Dermis blood vessel endothelial cell (primary cell): ENCODE results near the gene REEP3. TPM values are rescaled to one million over a fixed set of nuclear protein-coding genes. Genes with fewer than 3 reads are reported as not detected.
"Not testable (repeated sequence)": the region's sequence is repeated elsewhere in the genome, so short reads cannot be mapped to it uniquely, and the experiment has no call there.

Source experiments
- DNase-seq: peaks from one replicate; pipeline ENCODE4 v3.0.0; 2010
- total RNA-seq: library from RNA; depleted of rRNA; stranded (reverse); fragments of >200 nt; gene quantifications from 2 replicates; pipeline ENCODE4 v1.2.3, GENCODE V29; 2014

REEP3 gene
- 57.4 and 67.6 TPM in 2 replicates for total RNA-seq

DNA sequence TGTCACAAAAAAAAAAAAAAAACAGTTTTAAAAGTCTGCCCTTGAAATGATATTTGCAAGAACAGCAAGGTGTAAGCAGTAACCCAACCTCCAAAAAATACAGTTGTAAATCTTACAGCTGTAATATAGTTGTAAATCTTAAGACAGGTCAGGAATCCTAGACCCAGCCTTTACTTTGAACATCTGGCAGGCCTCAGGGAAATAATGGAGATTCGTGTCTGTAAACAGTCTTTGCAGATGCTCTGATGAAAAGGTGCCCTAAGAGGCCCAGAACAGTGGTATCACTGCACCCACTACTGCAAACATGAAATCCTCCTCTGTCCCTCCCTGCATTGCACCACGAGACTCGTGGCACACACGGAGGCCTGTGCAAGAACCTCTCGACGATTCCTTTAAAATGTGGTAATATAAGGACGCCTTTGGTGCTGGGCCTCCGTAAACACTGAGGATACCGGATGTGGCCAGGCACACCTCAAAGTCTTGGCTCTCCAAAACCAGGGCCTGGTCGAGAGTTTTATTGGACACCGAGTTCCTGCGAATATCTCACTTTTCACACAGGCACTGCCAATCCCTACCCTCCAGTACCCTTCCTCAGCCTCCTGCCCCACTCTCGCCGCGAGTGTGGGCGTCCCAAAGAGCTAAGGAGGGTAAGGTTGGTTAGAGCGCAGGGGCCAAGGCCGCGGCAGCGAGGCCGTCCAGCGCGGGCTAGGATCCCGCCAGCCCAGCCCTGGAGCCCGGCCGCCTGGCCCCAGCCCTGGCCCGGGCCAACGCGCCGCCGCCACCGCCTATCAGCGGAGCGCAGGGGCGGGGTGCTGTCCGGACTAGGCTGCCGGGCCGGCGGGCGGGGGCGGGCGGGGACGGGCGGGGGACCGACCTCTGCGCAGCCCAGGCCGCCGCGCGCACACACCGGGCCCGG is at the start of gene REEP3:
TSS of gene REEP3 (plus strand) at position 902 of the 916 bp plus-strand sequence. CDS start 145 bp downstream, outside the sequence.
- DNase-seq = peak; percentile 76

DNA sequence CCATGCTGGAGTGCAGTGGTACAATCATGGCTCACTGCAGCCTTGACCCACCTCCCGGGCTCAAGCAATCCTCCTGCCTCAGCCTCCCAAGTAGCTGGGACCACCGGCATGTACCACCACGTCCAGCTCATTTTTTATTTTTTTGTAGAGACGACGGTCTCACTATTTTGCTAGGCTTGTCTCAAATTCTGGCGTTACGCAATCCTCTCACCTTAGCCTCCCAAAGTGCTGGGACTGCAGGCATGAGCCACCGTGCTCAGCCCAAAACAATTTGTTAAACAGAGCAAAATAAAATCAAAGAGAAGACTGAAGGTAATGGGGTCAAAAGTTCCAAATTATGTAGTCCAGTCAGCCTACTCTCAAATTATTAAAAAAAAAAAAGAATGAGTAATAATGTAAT is 46.7 kb upstream of the REEP3 start:
- no peak for DNase-seq

DNA sequence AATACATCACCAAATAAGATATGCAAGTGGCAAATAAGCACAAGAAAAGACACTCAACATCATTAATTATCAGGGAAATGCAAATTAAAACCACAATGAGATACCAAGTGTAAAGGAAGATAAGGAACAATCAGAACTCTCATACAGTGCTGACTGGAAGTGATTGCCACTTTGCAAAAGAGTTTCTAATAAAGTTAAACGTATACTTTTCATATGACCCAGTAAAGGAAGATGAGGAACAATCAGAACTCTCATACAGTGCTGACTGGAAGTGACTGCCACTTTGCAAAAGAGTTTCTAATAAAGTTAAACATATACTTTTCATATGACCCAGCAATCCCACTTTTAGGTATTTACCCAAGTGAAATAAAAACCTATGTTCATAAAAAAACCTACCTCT is 43.3 kb upstream of the REEP3 start:
- no peak for DNase-seq

- no peak for DNase-seq
Measured at GRCh38 chr10:63478564-63478963, 42.6 kb upstream of the REEP3 start.

DNA sequence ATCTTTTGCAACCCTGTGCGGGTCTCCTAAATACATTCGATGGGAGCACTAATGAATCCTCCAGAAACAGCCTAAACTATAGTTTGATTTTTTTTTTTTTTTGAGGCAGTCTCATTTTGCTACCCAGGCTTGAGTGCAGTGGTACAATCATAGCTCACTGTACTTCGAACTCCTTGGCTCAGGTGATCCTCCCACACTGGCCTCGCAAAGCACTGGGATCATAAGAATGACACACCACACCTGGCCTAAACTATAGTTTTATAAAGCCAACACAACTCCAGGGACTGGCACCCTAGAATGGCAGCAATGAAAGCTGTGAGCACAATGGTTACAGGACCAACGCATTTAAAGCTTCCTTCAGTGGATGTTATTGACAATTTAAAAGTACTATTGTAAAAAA is 41.0 kb upstream of the REEP3 start:
- DNase-seq = no peak

DNA sequence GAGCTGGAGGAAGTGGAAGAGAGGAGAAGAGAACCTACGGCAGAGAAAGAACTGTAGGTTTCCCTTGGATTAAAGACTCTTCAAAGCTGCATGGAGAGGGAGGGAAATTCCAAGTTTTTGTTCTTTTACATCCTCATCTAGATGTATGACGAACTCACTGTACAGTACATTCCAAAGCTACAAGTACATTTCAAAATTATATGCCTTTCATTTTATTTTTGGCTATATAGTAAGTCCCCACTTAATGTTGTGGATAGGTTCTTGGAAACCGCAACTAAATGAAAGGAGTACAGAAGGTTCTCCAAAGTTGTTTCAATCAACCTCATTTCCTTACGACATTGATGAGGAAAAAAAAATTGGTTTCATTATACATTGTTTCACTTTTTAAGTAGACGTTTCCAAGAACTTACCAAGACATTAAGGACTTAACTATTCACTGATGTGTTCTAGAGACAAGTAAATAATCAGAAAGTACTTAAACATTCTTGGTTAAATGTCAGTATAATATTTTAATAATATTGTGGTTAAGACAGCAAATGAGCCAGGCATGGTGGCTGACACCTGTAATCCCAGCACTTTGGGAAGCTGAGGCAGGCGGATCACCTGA is 39.3 kb upstream of the REEP3 start:
- DNase-seq = peak; percentile 9

GRCh38 chr10:63483983-63484382 is 37.2 kb upstream of the REEP3 start:
- DNase-seq = no peak

GRCh38 chr10:63487990-63488389 is 33.2 kb upstream of the REEP3 start:
- no peak for DNase-seq

GRCh38 chr10:63489838-63490237 is 31.4 kb upstream of the REEP3 start:
- DNase-seq = no peak

- DNase-seq = peak; percentile 17
Measured at GRCh38 chr10:63491588-63492316, 29.4 kb upstream of the REEP3 start.

GRCh38 chr10:63492317-63492690 is 28.9 kb upstream of the REEP3 start:
- DNase-seq = not testable (repeated sequence)

- no peak for DNase-seq
Measured at GRCh38 chr10:63493004-63493403, 28.2 kb upstream of the REEP3 start.

GRCh38 chr10:63494951-63495350 is 26.2 kb upstream of the REEP3 start:
- no peak for DNase-seq

DNA sequence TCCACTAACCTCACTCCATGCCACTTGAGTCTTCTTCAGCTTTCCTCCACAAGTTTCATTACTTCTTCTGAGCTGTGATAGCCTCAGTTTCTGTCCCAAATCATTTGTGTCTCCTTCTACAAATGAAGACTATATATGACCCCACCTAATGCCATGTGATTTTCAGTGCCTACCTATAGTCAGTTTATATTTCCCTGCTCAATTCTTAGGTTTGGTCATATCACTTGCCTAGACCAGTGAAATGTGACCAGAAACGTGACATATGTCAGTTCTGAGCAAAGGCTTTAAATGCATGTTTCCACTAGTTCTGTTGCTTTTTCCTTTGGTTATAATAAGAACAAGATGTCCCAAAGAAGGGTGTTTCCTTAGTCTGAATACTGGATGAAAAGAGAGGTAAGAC is 24.6 kb upstream of the REEP3 start:
- no peak for DNase-seq

GRCh38 chr10:63497321-63497720 is 23.9 kb upstream of the REEP3 start:
- no peak for DNase-seq

- DNase-seq = no peak
Measured at GRCh38 chr10:63498665-63499064, 22.5 kb upstream of the REEP3 start.

DNA sequence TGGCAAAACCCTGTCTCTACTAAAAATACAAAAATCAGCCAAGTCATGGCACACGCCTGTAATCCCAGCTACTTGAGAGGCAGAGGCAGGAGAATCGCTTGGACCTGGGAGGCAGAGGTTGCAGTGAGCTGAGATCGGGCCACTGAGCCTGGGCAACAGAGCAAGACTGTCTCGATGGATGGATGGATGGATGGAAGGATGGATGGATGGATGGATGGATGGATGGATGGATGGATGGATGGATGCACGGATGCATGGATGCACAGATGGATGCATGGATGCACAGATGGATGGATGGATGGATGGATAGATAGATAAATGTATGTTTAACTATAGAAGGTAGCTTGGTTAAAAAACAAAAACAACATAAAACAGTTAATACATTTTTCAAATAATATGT is 20.6 kb upstream of the REEP3 start:
- not testable (repeated sequence) for DNase-seq

DNA sequence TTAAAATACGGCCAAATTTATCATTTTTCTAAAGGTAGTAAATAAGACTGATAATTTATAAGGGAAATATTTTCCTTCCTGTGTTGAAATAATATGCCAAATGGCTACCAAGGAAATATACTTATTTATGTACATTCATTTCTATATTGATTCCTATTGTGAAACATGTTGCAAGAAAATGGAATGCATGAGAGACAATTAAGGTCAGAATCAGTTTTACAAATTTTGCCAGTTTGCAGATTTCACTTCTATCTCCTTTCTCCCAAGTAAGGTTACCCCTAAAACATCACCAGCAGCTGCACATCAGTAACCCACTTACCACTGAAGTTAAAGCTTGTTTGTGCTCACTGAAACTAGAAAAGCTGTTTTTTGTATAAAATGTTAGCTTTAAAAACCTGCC is 19.2 kb upstream of the REEP3 start:
- DNase-seq = no peak

DNA sequence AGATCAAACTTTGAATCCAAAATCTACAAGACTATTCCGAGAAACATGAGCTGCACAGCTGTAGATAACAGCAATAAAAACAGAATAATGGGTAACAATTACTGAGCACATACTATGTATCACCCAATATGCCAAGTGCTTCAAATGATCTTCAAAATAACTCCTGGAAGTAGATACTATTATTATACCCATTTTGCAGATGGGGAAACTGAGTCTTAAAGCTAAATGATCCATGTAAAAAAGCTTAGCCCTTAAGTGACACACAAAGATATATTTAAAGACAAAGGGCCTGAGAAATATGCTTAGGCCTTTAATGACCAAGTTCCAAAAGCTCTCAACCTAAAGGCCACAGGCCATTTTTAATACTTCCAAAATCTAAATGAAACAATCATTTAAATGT is 18.4 kb upstream of the REEP3 start:
- no peak for DNase-seq

DNA sequence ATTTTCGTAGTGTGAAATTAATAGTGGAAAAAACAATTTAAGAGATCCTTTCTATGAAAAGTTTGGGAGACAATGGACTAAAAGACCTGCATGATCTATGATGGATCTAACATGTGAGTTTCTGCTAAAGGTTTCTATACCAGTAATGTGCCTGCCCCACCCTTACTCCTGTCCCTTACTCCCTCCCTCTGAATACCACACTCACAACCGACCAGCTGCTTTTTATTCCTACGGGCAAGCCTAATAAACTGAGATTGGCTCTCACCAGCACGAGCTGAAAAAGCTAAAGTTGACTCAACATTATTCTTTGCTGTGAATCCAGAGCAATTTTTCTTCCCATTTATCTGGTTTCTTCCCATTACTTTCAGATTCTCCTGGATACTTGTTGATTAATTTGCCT is 17.8 kb upstream of the REEP3 start:
- no peak for DNase-seq

DNA sequence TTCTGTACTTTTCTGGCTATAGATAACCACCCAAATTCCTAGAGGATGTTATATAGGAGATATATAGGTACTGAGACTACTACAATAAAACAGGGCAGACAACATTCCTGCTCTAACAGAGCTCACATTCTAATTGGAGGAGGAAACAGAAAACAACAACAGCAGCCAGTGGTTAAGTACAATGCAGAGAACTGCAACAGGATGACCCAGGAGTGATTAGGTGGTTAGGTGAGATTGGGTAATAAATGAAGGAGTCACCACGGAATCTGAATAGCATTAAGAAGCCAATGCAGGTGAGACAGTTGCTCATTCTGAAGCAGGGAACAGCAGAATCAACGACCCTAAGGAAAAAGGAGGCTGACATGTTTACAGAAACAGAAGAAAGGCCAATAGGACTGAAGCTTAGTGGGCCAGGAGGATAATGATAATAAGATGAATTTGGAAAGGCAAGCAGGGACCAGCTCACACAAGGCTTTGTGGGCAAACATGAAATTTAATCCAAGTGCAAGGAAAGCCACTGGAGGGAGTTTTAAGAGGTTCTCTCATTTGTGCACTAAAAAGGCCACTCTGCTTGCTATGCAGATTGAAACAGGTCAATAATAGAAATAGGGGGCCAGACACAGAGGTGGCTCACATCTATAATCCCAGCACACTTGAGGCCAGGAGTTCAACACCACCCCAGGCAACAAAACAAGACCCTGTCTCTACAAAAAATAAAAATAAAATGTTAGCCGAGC is 16.9 kb upstream of the REEP3 start:
- no peak for DNase-seq

- DNase-seq = no peak
Measured at GRCh38 chr10:63505562-63505961, 15.6 kb upstream of the REEP3 start.

- DNase-seq = no peak
Measured at GRCh38 chr10:63506554-63506953, 14.6 kb upstream of the REEP3 start.
